Activated CD4-positive, alpha-beta memory T cell treated with anti-CD3 and anti-CD28 coated beads, Interleukin-2, amount 10 ng/mL, durations not matched to agents 7 days and 5 days (primary cell): ENCODE data around the gene TOP3B. TPM values are rescaled to one million over a fixed set of nuclear protein-coding genes. Genes with fewer than 3 reads are reported as not detected.
"Not testable (repeated sequence)": the region's sequence is repeated elsewhere in the genome, so short reads cannot be mapped to it uniquely, and the experiment has no call there.

Source experiments
- CTCF ChIA-PET: fragments of 350-600 bp; sonication (Branson Sonifier 250); formaldehyde crosslinking; loops from one replicate; lab custom pipeline; 2021; ENCODE audit warnings: antibody characterized with exemption, inconsistent platforms; lab: Charles Lee
- POLR2A ChIA-PET: fragments of 350-600 bp; sonication (Branson Sonifier 250); formaldehyde crosslinking; loops from one replicate; lab custom pipeline; 2021; ENCODE audit warnings: antibody characterized with exemption; lab: Charles Lee
- DNase-seq: peaks from one replicate; pipeline ENCODE4 v3.0.0-alpha.2; 2020
- H3K27ac Mint-ChIP-seq: one replicate; pipeline ENCODE4 v1.8.0; 2021; ENCODE audit warnings: mild to moderate bottlenecking, mixed read lengths
- H3K27me3 Mint-ChIP-seq: one replicate; pipeline ENCODE4 v1.8.0; 2021; ENCODE audit warnings: mixed read lengths
- H3K36me3 Mint-ChIP-seq: one replicate; pipeline ENCODE4 v1.8.0; 2021; ENCODE audit warnings: low read depth, mixed read lengths
- H3K4me1 Mint-ChIP-seq: one replicate; pipeline ENCODE4 v1.8.0; 2021; ENCODE audit warnings: mixed read lengths
- H3K4me3 Mint-ChIP-seq: one replicate; pipeline ENCODE4 v1.8.0; 2021; ENCODE audit warnings: mild to moderate bottlenecking, mixed read lengths
- H3K9me3 Mint-ChIP-seq: one replicate; pipeline ENCODE4 v1.8.0; 2021; ENCODE audit warnings: mixed read lengths
- total RNA-seq, 2 experiments: library from RNA; stranded (reverse); gene quantifications; one replicate each; pipeline ENCODE4 v1.2.3, GENCODE V29; 2021

TOP3B gene
- total RNA-seq, 2 experiments from 2014 or later = 42.6 to 42.7 TPM

DNA sequence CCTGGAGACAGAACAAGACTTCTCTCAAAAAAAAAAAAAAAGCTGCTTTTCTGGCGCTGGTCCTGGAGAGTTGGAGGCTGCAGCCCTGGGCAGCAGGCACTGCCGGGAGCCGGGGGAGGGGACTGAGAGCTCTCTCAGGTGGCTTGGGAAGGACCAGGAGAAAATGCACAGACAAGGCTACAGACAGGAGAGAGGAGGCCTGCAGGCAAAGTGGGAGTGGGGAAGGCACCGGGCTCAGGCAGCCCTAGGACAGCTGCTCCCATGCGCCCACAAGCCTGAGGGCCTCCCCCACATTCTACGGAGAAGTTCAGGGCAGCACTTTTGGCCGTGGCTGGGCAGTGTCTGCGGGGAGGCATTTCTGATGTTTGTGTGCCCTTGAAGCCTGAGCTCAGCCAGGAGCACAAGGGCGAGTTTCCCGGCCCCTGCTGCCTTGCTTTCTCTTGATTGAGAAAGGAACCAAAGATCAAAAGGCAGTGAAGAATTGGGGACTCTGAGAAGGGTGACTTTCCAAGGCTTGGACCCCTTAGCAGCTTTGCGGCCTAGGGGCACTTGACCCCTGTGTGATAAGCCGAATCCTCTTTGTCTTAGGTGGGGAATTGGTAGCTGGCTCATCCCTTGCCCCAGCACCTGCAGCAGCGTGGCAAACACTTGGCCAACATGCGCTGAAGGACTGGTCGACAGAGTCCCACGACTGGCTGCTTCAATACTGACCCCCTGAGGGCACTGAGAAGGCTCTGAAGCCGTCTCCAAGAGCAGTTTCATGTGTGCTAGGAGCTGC, 65.2 kb downstream of the TOP3B start:
- Mint-ChIP-seq H3K27me3 (no peaks in the 10 kb centered on the region), H3K27ac (no peak overlapping the region), H3K36me3 (no peaks in the 10 kb centered on the region), H3K4me1 (no peaks in the 10 kb centered on the region), H3K9me3 (no peaks in the 10 kb centered on the region), H3K4me3 (no peak overlapping the region)
- ChIA-PET CTCF (interaction anchor here (1.0 to 1.4 kb wide), 2 partner anchors 9 to 21 kb away, joined by 3 to 4 read pairs; no protein-coding TSS in a partner anchor), POLR2A (no interaction called here)
- no peak for DNase-seq

DNA sequence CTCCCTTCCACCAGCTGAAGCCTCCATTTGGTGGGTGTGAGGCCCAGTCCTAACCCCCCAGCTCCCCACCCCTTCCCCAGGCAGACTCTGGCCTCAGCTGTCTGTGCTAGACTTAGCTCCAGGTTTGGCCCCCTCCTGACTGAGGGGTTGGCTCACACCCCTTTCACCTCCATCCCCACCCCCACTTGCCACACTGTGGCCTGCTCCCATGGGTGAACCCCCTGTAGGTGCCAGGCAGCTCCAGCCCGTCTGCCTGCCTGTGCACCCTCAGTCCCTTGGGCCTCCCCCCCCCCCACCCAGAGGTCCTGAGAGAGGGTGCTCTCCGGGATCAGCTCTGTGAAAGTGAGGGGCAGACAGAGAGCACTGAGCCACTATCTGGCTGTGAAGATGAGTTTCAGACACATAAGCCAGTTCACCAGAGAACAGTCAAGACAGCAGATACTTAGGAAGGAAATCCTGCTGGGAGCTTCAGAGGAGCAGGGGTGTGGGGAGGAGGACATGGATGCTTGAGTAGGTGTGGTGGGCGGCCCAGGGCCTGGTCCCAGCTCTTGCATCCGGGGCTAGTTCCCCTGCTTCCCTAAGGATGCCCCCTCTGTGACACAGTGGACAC, 66.2 kb downstream of the TOP3B start:
- ChIA-PET POLR2A (no interaction called here), CTCF (interaction anchor here (1.0 to 1.4 kb wide), 3 partner anchors 10 to 22 kb away, joined by 3 to 5 read pairs (median 4); no protein-coding TSS in a partner anchor)
- Mint-ChIP-seq H3K27me3 (no peaks in the 10 kb centered on the region), H3K9me3 (no peaks in the 10 kb centered on the region), H3K4me1 (no peaks in the 10 kb centered on the region), H3K36me3 (no peaks in the 10 kb centered on the region), H3K27ac (no peak overlapping the region), H3K4me3 (no peak overlapping the region)
- DNase-seq = no peak

DNA sequence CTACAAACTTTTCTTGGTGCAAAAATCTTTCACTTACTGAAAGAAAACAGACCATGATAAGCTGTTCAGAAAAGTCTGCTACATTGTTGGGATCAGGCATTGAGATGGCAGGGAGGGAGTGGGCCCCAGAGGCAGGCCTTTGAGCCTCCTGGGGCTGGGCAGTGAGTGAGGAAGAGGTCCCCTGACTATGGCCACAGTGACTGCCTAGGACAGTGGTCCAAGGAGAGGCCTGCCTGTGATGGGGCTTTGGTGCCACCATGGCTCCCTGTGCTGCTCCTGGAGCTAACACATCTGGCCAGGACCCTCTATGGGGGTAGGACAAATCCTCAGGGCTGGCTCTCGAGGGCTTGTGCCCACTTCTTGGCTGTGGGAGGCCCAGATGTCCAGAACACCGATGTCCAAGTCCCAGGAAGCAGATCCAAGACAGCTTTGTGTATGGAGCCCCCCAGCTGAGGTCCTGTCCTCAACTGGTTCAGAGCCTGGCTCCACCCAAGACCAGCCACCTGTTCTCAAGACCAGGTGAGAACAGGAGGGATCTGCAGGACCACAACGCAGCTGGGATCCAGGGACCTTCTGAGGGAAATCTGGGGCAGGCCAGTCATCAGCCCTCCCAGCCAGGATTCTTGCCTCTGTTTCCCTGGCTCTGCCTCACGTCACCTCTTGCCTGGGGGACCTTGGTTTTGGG, 66.8 kb downstream of the TOP3B start:
- ChIA-PET POLR2A (no interaction called here), CTCF (interaction anchor here (1.4 kb wide), 2 partner anchors 20 to 22 kb away, joined by 4 to 5 read pairs; no protein-coding TSS in a partner anchor)
- no peaks in the 10 kb centered on the region for H3K36me3 Mint-ChIP-seq
- DNase-seq = no peak
- no peak overlapping the region for H3K27ac Mint-ChIP-seq
- no peaks in the 10 kb centered on the region for H3K27me3 Mint-ChIP-seq
- H3K9me3 Mint-ChIP-seq = no peaks in the 10 kb centered on the region
- H3K4me1 Mint-ChIP-seq = no peaks in the 10 kb centered on the region
- H3K4me3 Mint-ChIP-seq = no peak overlapping the region

DNA sequence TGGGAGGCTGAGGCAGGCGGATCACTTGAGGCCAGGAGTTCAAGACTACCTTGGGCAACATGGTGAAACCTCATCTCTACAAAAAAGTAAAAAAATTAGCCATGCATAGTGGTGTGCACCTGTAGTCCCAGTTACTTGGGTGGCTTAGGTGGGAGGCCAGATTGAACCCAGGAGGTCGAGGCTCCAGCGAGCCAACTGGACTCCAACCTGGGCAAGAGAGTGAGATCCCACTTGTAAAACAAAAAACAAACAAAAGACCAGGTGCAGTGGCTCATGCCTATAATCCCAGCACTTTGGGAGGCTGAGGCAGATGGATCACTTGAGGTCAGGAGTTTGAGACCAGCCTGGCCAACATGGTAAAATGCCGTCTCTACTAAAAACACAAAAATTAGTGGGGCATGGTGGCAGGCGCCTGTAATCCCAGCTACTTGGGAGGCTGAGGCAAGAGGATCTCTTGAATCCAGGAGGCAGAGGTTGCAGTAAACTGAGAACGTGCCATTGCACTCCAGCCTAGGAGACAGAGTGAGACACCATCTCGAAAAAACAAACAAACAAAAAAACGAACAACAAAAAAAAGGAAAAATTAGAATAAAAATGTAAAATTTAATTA, 68.4 kb downstream of the TOP3B start:
- H3K36me3 Mint-ChIP-seq, H3K4me1 Mint-ChIP-seq, H3K27ac Mint-ChIP-seq, DNase-seq, H3K9me3 Mint-ChIP-seq, H3K4me3 Mint-ChIP-seq, H3K27me3 Mint-ChIP-seq, CTCF ChIA-PET, POLR2A ChIA-PET: not testable (repeated sequence)

DNA sequence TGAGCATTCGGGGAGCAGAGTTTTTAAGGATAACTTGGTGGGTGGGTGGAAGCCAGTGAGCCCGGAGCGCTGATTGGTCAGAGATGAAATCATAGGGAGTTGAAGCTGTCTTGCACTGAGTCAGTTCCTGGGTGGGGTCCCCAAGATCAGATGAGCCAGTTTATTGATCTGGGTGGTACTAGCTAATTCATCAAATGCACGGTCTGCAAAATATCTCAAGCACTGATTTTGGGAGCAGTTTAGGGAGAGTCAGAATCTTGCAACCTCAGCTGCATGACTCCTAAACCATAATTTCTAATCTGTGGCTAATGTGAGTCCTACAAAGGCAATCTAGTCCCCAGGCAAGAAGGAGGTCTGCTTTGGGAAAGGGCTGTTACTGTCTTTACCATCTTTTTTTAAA, 72.2 kb downstream of the TOP3B start:
- H3K36me3 Mint-ChIP-seq, H3K9me3 Mint-ChIP-seq, DNase-seq, CTCF ChIA-PET, POLR2A ChIA-PET, H3K4me1 Mint-ChIP-seq, H3K27me3 Mint-ChIP-seq, H3K27ac Mint-ChIP-seq, H3K4me3 Mint-ChIP-seq: not testable (repeated sequence)

DNA sequence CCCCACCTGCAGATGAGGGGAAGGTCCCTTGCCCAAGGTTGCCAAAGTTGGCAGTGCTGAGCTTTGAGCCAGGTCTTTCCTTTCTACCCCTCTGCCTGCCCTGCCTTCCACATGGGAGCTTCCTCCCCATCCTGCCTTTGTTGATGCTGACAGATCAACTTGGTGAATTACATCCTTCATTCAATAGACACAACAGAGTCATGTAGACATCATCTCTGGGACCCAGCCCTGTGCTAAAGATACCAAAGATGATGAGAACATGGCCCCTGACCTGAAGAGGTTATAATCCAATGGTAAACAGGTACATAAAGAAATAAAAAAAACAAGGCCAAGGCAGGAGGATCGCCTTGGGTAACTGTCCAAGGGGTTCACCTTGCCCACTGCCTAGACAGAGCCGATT, 72.7 kb downstream of the TOP3B start:
- Mint-ChIP-seq H3K4me3 (no peak overlapping the region), H3K27ac (no peak overlapping the region), H3K27me3 (peaks cover 6% of the 10 kb centered on the region), H3K9me3 (no peaks in the 10 kb centered on the region), H3K4me1 (peaks cover 5% of the 10 kb centered on the region), H3K36me3 (no peaks in the 10 kb centered on the region)
- DNase-seq = no peak
- CTCF ChIA-PET = no interaction called here
- POLR2A ChIA-PET = no interaction called here

DNA sequence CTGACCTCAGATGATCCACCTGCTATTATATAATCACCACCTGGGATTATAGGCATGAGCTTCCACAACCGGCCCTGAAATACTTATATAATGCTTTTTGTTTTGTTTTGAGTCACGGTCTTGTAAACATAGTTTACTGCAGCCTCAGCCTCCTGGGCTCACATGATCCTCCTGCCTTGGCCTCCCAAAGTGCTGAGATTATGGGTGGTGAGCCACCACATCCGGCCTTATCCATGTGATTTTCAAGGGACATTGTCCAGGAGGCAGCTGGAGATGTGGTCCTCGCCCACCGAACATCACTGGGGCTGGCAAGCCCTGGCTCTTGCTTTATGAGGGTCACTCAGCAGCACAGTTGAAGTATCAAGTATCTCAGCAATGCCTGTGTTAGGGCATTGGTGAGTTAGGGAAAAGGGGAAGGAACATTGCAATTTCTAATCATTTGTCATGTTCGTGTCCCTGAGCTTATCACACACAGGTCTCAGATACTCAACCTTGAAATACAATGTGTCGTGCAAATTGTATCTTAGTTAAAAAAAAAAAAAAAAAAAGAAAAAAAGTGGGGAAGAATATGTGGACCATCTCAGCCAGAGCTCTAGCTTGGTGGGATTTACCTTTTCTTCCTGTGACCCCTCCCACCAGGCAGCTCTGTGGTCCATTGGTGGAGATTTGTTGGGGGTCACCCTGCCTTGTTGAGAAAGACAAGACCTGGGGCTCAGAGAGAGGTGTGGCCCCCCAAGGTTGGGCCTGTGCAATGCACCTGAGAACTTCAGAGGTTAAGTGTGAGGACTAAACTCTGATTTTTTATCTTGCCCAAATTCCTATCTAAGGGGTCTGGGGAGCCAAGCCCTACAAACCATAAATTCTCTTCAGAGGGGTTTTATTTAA, 74.7 kb downstream of the TOP3B start:
- Mint-ChIP-seq H3K9me3 (no peaks in the 10 kb centered on the region), H3K36me3 (no peaks in the 10 kb centered on the region), H3K27ac (no peak overlapping the region), H3K4me3 (no peak overlapping the region), H3K4me1 (peaks cover 5% of the 10 kb centered on the region), H3K27me3 (peaks cover 6% of the 10 kb centered on the region)
- no peak for DNase-seq
- ChIA-PET POLR2A (no interaction called here), CTCF (no interaction called here)

Other genes with a start within 250 kb of the TOP3B start
- gene YPEL1, start 247.0 kb downstream of the TOP3B start, total RNA-seq = 10 to 100 TPM; 17.3 to 17.5 TPM
- gene MAPK1, start 115.1 kb downstream of the TOP3B start, total RNA-seq = 10 to 100 TPM; 97.6 to 99.5 TPM
- gene PPM1F, start 29.9 kb downstream of the TOP3B start, total RNA-seq = 10 to 100 TPM; 11.9 to 12.5 TPM